Measurements from ENCODE around the gene EPS8L1. TPM values are rescaled to one million over a fixed set of nuclear protein-coding genes. Genes with fewer than 3 reads are reported as not detected.
A peak's percentile ranks its signal among the peaks of the same experiment; 100 is the strongest.

EPS8L1 gene
- polyA plus RNA-seq, 1 donor (not counting 4 experiments of a cell fraction or from before 2014, with no cell fraction given), result 26.0 TPM

DNA sequence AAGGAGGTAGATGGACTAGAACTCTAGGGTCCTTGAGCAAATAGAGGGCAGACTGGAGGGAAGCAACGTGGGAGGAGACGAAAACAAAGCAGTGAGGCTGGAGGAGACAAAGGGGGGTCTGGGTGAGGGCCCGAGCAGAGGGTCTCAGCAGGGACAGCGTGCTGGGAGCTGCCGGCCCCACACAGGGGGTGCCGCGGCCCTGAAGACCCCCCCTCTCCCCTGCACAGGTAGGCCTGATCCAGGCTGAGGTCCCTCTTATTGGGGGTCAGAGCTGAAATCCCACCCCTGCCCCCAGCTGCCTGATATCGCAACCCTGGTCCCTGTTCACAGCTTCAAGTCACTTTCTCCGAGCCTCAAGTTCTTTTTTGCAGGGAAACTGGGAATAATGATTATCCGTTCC lies 8.7 kb downstream of the EPS8L1 start:
- Histone ChIP-seq H3K36me3 (ENCODE audit: control insufficient read depth in 2 of 2, extremely low read depth in 1 of 2, insufficient read depth in 2 of 2, low read length in 2 of 2) (peaks cover 4 to 13% of the 10 kb centered on the region in 2 experiments), H3K9me1 (ENCODE audit: control insufficient read depth, extremely low read depth, insufficient read depth, low read length) (no peaks in the 10 kb centered on the region), H3K9ac (ENCODE audit: control insufficient read depth, extremely low read depth, insufficient read depth, low read length) (no peak overlapping the region), H3K4me3 (ENCODE audit: control insufficient read depth in 2 of 3, extremely low read depth in 1 of 3, insufficient read depth in 2 of 3, low read depth in 1 of 3, low read length in 3 of 3) (no peak overlapping the region), H3K27ac (ENCODE audit: control insufficient read depth, insufficient read depth, low read length) (no peak overlapping the region), H3K27me3 (ENCODE audit: control insufficient read depth, extremely low read depth, insufficient read depth, low read length) (peaks cover 17% of the 10 kb centered on the region), H3K9me3 (ENCODE audit: control insufficient read depth, low read depth, low read length) (no peaks in the 10 kb centered on the region), H3K4me1 (ENCODE audit: control insufficient read depth, extremely low read depth, insufficient read depth, low read length) (peaks cover 19% of the 10 kb centered on the region), H3K79me2 (ENCODE audit: control insufficient read depth, insufficient read depth, low read length) (no peaks in the 10 kb centered on the region), H2AFZ (ENCODE audit: control insufficient read depth, low read length) (no peak overlapping the region), H4K20me1 (ENCODE audit: control insufficient read depth, extremely low read depth, insufficient read depth, low read length) (peaks cover 13% of the 10 kb centered on the region), H3K4me2 (ENCODE audit: control insufficient read depth, extremely low read depth, insufficient read depth, low read depth, low read length) (no peak overlapping the region)
- DNase-seq (ENCODE audit: low read depth, low spot score) (no peak), FAIRE-seq (no peak)
- dilution Hi-C loops (cut with MboI; ENCODE audit: extremely low pct_ligation_motif_present, low sequenced_read_pairs), result no loop called here
- TF ChIP-seq EZH2 (IDR thresholded peaks at IDR 0.05; ENCODE audit: low read length), result no peak
- TF ChIP-seq, protein P1, sequence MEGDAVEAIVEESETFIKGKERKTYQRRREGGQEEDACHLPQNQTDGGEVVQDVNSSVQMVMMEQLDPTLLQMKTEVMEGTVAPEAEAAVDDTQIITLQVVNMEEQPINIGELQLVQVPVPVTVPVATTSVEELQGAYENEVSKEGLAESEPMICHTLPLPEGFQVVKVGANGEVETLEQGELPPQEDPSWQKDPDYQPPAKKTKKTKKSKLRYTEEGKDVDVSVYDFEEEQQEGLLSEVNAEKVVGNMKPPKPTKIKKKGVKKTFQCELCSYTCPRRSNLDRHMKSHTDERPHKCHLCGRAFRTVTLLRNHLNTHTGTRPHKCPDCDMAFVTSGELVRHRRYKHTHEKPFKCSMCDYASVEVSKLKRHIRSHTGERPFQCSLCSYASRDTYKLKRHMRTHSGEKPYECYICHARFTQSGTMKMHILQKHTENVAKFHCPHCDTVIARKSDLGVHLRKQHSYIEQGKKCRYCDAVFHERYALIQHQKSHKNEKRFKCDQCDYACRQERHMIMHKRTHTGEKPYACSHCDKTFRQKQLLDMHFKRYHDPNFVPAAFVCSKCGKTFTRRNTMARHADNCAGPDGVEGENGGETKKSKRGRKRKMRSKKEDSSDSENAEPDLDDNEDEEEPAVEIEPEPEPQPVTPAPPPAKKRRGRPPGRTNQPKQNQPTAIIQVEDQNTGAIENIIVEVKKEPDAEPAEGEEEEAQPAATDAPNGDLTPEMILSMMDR (optimal IDR thresholded peaks at IDR 0.05 in 1 of 3, IDR thresholded peaks at IDR 0.05 in 1 of 3, conservative IDR thresholded peaks at IDR 0.05 in 1 of 3; ENCODE audit: extremely low read depth in 1 of 3, insufficient read depth in 2 of 3, low read length in 3 of 3), result no peak

- Histone ChIP-seq H4K20me1 (ENCODE audit: control insufficient read depth, extremely low read depth, insufficient read depth, low read length) (peaks cover 14% of the 10 kb centered on the region), H3K4me1 (ENCODE audit: control insufficient read depth, extremely low read depth, insufficient read depth, low read length) (peaks cover 7% of the 10 kb centered on the region), H3K27me3 (ENCODE audit: control insufficient read depth, extremely low read depth, insufficient read depth, low read length) (peaks cover 17% of the 10 kb centered on the region), H2AFZ (ENCODE audit: control insufficient read depth, low read length) (no peak overlapping the region), H3K79me2 (ENCODE audit: control insufficient read depth, insufficient read depth, low read length) (no peaks in the 10 kb centered on the region), H3K36me3 (ENCODE audit: control insufficient read depth in 2 of 2, extremely low read depth in 1 of 2, insufficient read depth in 2 of 2, low read length in 2 of 2) (peaks cover 8 to 16% of the 10 kb centered on the region in 2 experiments), H3K9me3 (ENCODE audit: control insufficient read depth, low read depth, low read length) (no peaks in the 10 kb centered on the region), H3K27ac (ENCODE audit: control insufficient read depth, insufficient read depth, low read length) (no peak overlapping the region), H3K9ac (ENCODE audit: control insufficient read depth, extremely low read depth, insufficient read depth, low read length) (no peak overlapping the region), H3K4me3 (ENCODE audit: control insufficient read depth in 2 of 3, extremely low read depth in 1 of 3, insufficient read depth in 2 of 3, low read depth in 1 of 3, low read length in 3 of 3) (peak overlapping the region in 1 of 3 experiments; percentile 59), H3K4me2 (ENCODE audit: control insufficient read depth, extremely low read depth, insufficient read depth, low read depth, low read length) (peak overlapping the region; percentile 88), H3K9me1 (ENCODE audit: control insufficient read depth, extremely low read depth, insufficient read depth, low read length) (no peaks in the 10 kb centered on the region)
- no peak for TF ChIP-seq EZH2 (IDR thresholded peaks at IDR 0.05; ENCODE audit: low read length)
- TF ChIP-seq, protein P1 (optimal IDR thresholded peaks at IDR 0.05 in 1 of 3, IDR thresholded peaks at IDR 0.05 in 1 of 3, conservative IDR thresholded peaks at IDR 0.05 in 1 of 3; ENCODE audit: extremely low read depth in 1 of 3, insufficient read depth in 2 of 3, low read length in 3 of 3), result no peak
- FAIRE-seq (no peak), DNase-seq (ENCODE audit: low read depth, low spot score) (no peak)
- dilution Hi-C loops (cut with MboI; ENCODE audit: extremely low pct_ligation_motif_present, low sequenced_read_pairs), result no loop called here
These were observed 10.4 kb downstream of the EPS8L1 start for GRCh38 chr19:55085923-55086715.

Measured in keratinocyte (primary cell).